H1 (cell line): ENCODE data around the gene PRR5. TPM values are rescaled to one million over a fixed set of nuclear protein-coding genes. Genes with fewer than 3 reads are reported as not detected.
A peak's percentile ranks its signal among the peaks of the same experiment; 100 is the strongest.

Source experiments
- CTCF ChIA-PET: fragments of 300-600 bp; sonication (Branson Sonifier 250); formaldehyde crosslinking; loops from one replicate; lab custom pipeline; 2021; ENCODE audit not compliant: partially characterized antibody; lab: Charles Lee
- POLR2A ChIA-PET: fragments of 300-600 bp; sonication (Branson Sonifier 250); formaldehyde crosslinking; loops from one replicate; lab custom pipeline; 2021; ENCODE audit warnings: inconsistent platforms; ENCODE audit not compliant: partially characterized antibody; lab: Charles Lee
- DNase-seq, 2 experiments: peaks; one replicate each; pipeline versions ENCODE4 v3.0.0 to v3.0.0-alpha.2; 2010 to 2022; ENCODE audit warnings: low spot score in 2 of 2, low read depth in 1 of 2, mixed read lengths in 1 of 2
- FAIRE-seq: peaks from 2 replicates; lab custom pipeline; 2011; peaks lifted over from hg19 to GRCh38; lab: Jason Lieb, UNC
- H2AFZ ChIP-seq: 2 replicates; pipeline ENCODE4 v1.8.1; 2012; ENCODE audit warnings: low read length, inconsistent platforms
- H2AK5ac ChIP-seq: 2 replicates; pipeline ENCODE4 v1.6.1; 2013; ENCODE audit warnings: low read depth, low read length
- H2BK120ac ChIP-seq: replicated peaks from 2 replicates; pipeline ENCODE3; 2013; ENCODE audit warnings: low read depth, low read length, inconsistent platforms
- H2BK12ac ChIP-seq: 2 replicates; pipeline ENCODE4 v1.6.1; 2013; ENCODE audit warnings: low read depth, low read length
- H2BK15ac ChIP-seq: 2 replicates; pipeline ENCODE4 v1.6.1; 2013; ENCODE audit warnings: low read length
- H2BK20ac ChIP-seq: 2 replicates; pipeline ENCODE4 v1.6.1; 2013; ENCODE audit warnings: low read length
- H2BK5ac ChIP-seq: 2 replicates; pipeline ENCODE4 v1.6.1; 2013; ENCODE audit warnings: low read depth, low read length
- H3K14ac ChIP-seq: 2 replicates; pipeline ENCODE4 v1.6.1; 2013; ENCODE audit warnings: inconsistent platforms; ENCODE audit not compliant: insufficient read length
- H3K18ac ChIP-seq: 2 replicates; pipeline ENCODE4 v1.6.1; 2013; ENCODE audit warnings: low read length; ENCODE audit errors: extremely low read depth
- H3K23ac ChIP-seq: 2 replicates; pipeline ENCODE4 v1.6.1; 2013; ENCODE audit warnings: inconsistent platforms; ENCODE audit not compliant: insufficient read length
- H3K23me2 ChIP-seq: 2 replicates; pipeline ENCODE4 v1.6.1; 2013; ENCODE audit warnings: low read depth, low read length
- H3K27ac ChIP-seq: 2 replicates; pipeline ENCODE4 v1.6.1; 2011; ENCODE audit warnings: low read depth, low read length, inconsistent platforms
- H3K27me3 ChIP-seq, 4 experiments: replicated peaks in 1 of 4; 1 replicate in 1 of 4; 2 replicates in 3 of 4; pipeline versions ENCODE4 v1.6.1 to v1.8.1; 2011 to 2013; ENCODE audit warnings: low read length in 3 of 4, mild to moderate bottlenecking in 3 of 4, inconsistent platforms in 2 of 4, mixed read lengths in 2 of 4, moderate library complexity in 1 of 4; ENCODE audit not compliant: control insufficient read depth in 3 of 4, insufficient read depth in 3 of 4; ENCODE audit errors: extremely low read depth in 1 of 4
- H3K36me3 ChIP-seq, 4 experiments: 2 replicates each; pipeline versions ENCODE4 v1.6.1 to v1.8.1; 2011 to 2013; ENCODE audit warnings: mild to moderate bottlenecking in 4 of 4, low read length in 3 of 4, moderate library complexity in 2 of 4, control low read depth in 1 of 4, inconsistent platforms in 1 of 4; ENCODE audit not compliant: insufficient read depth in 4 of 4, control insufficient read depth in 2 of 4
- H3K4ac ChIP-seq: replicated peaks from 2 replicates; pipeline ENCODE3; 2013; ENCODE audit warnings: low read length, low read depth, mixed read lengths, inconsistent platforms; ENCODE audit not compliant: insufficient read length
- H3K4me1 ChIP-seq, 4 experiments: replicated peaks in 1 of 4; 1 replicate in 1 of 4; 2 replicates in 3 of 4; pipeline versions ENCODE4 v1.6.1 to v1.8.1; 2011 to 2013; ENCODE audit warnings: low read length in 3 of 4, inconsistent platforms in 2 of 4, mixed read lengths in 1 of 4; ENCODE audit not compliant: insufficient read depth in 4 of 4, control insufficient read depth in 3 of 4
- H3K4me2 ChIP-seq, 2 experiments: 2 replicates each; pipeline versions ENCODE4 v1.6.1 to v1.8.1; 2011 to 2013; ENCODE audit warnings: low read depth in 2 of 2, low read length in 2 of 2, control low read depth in 1 of 2, inconsistent platforms in 1 of 2, mild to moderate bottlenecking in 1 of 2; ENCODE audit not compliant: insufficient read depth in 1 of 2
- H3K4me3 ChIP-seq, 4 experiments: fragments of 200-600, 300-600 bp in 1 of 4; sonication (generic), shearing (Covaris generic), sonication (Bioruptor Twin) in 1 of 4; 2 replicates each; pipeline versions ENCODE4 v1.5.1 to v1.8.1; 2011 to 2016; ENCODE audit warnings: low read length in 4 of 4, low read depth in 3 of 4, control low read depth in 2 of 4, inconsistent platforms in 2 of 4, mild to moderate bottlenecking in 2 of 4, mixed read lengths in 1 of 4, moderate library complexity in 1 of 4; ENCODE audit not compliant: insufficient read depth in 2 of 4; ENCODE audit errors: extremely low read depth in 1 of 4
- H3K56ac ChIP-seq: replicated peaks from 2 replicates; pipeline ENCODE3; 2013; ENCODE audit warnings: low read depth, mild to moderate bottlenecking, mixed read lengths, low read length, inconsistent platforms; ENCODE audit not compliant: insufficient read length
- H3K79me1 ChIP-seq: 2 replicates; pipeline ENCODE4 v1.6.1; 2013; ENCODE audit warnings: low read depth, low read length, control low read depth
- H3K79me2 ChIP-seq, 2 experiments: 2 replicates each; pipeline versions ENCODE4 v1.6.1 to v1.8.1; 2012 to 2013; ENCODE audit warnings: low read length in 2 of 2, mild to moderate bottlenecking in 2 of 2, inconsistent platforms in 1 of 2; ENCODE audit not compliant: insufficient read depth in 2 of 2, control insufficient read depth in 1 of 2
- H3K9ac ChIP-seq, 4 experiments: replicated peaks in 1 of 4; 1 replicate in 1 of 4; 2 replicates in 3 of 4; pipeline versions ENCODE4 v1.6.1 to v1.8.1; 2011 to 2013; ENCODE audit warnings: low read depth in 3 of 4, low read length in 3 of 4, control low read depth in 2 of 4, mild to moderate bottlenecking in 2 of 4, moderate library complexity in 2 of 4, inconsistent platforms in 1 of 4; ENCODE audit errors: extremely low read depth in 1 of 4
- H3K9me3 ChIP-seq, 2 experiments: 2 replicates each; pipeline versions ENCODE4 v1.6.1 to v1.8.1; 2012 to 2013; ENCODE audit warnings: mild to moderate bottlenecking in 2 of 2, moderate library complexity in 2 of 2, control low read depth in 1 of 2, inconsistent platforms in 1 of 2, low read depth in 1 of 2, low read length in 1 of 2, mixed read lengths in 1 of 2; ENCODE audit not compliant: insufficient read depth in 2 of 2
- H4K20me1 ChIP-seq, 2 experiments: replicated peaks in 1 of 2; 2 replicates each; pipeline versions ENCODE3 to v1.8.1; 2011 to 2013; ENCODE audit warnings: inconsistent platforms in 2 of 2, low read length in 2 of 2, mild to moderate bottlenecking in 1 of 2; ENCODE audit not compliant: insufficient read depth in 2 of 2, control insufficient read depth in 1 of 2
- H4K5ac ChIP-seq: 2 replicates; pipeline ENCODE4 v1.6.1; 2013; ENCODE audit warnings: low read length, low read depth, mixed read lengths, inconsistent platforms; ENCODE audit not compliant: insufficient read length
- H4K8ac ChIP-seq: 2 replicates; pipeline ENCODE4 v1.8.0; 2013; ENCODE audit warnings: mild to moderate bottlenecking, moderate library complexity, low read length, inconsistent platforms; ENCODE audit not compliant: insufficient read depth; ENCODE audit errors: extremely low read depth
- H4K91ac ChIP-seq: replicated peaks from 2 replicates; pipeline ENCODE3; 2013; ENCODE audit warnings: low read length, mixed read lengths, inconsistent platforms; ENCODE audit not compliant: insufficient read length
- CBX5 ChIP-seq: fragments of 300-800, 300-1000 bp; sonication (generic); IDR thresholded peaks from 2 replicates; pipeline ENCODE4 v1.7.1; 2016; ENCODE audit warnings: antibody characterized with exemption, low read length, low read depth
- MAFK ChIP-seq: IDR thresholded peaks from 2 replicates; pipeline ENCODE4 v1.6.1; 2012; ENCODE audit warnings: low read depth, mild to moderate bottlenecking, improper control_type of control experiment, low read length
- RAD21 ChIP-seq, 2 experiments: IDR thresholded peaks in 1 of 2; conservative IDR thresholded peaks in 1 of 2; 2 replicates each; pipeline ENCODE4 v1.6.1; 2011; ENCODE audit warnings: low read depth in 2 of 2, low read length in 2 of 2, improper control_type of control experiment in 1 of 2, inconsistent platforms in 1 of 2, mild to moderate bottlenecking in 1 of 2, moderate library complexity in 1 of 2
- SIRT6 ChIP-seq: IDR thresholded peaks from one replicate; pipeline ENCODE4 v1.7.1; 2012; ENCODE audit warnings: low read length, inconsistent platforms
- WGBS, 2 experiments: shearing (Covaris generic) in 1 of 2; methylation state at CpG; one replicate each; pipeline versions ENCODE4 v1.1.6 to v1.1.7; 2013 to 2015; ENCODE audit warnings: low lambda C conversion rate in 2 of 2, mixed read lengths in 2 of 2, inconsistent platforms in 1 of 2, low coverage in 1 of 2, missing lambda C conversion rate in 1 of 2; ENCODE audit not compliant: insufficient replicate concordance in 2 of 2, insufficient coverage in 1 of 2, insufficient read length in 1 of 2; ENCODE audit errors: extremely low coverage in 1 of 2, missing lambda C conversion rate in 1 of 2; 5-methylcytosine and 5-hydroxymethylcytosine counted together
- polyA plus RNA-seq, 7 experiments: library from polyadenylated mRNA; depleted of rRNA in 3 of 7; stranded (reverse) in 5 of 7; unstranded in 2 of 7; fragments of >200 nt in 5 of 7; fragments of 200-250 nt in 2 of 7; gene quantifications; 1 replicate in 5 of 7; 2 replicates in 1 of 7; 4 replicates in 1 of 7; pipeline versions ENCODE4 v1.2.1 to v1.2.3, GENCODE V29; 2011 to 2013; ENCODE audit warnings: missing spikeins in 2 of 7, mixed read lengths in 2 of 7
- total RNA-seq: library from RNA; stranded (reverse); fragmentation: NEBNext Ultra II Directional; extraction: Animal tissue kit (Norgen Biotek cat#: 25700); gene quantifications from 2 replicates; pipeline ENCODE4 v1.2.1, GENCODE V29; 2021
- TF ChIP-seq, protein P1 (sequence below): IDR thresholded peaks from 2 replicates; pipeline ENCODE4 v1.6.1; 2012; ENCODE audit warnings: inconsistent platforms

PRR5 gene
- total and polyA plus RNA-seq, 2 of the 8 experiments (the other 6 are each of a cell fraction or from before 2014, with no cell fraction given) = 16.5 to 25.7 TPM

DNA sequence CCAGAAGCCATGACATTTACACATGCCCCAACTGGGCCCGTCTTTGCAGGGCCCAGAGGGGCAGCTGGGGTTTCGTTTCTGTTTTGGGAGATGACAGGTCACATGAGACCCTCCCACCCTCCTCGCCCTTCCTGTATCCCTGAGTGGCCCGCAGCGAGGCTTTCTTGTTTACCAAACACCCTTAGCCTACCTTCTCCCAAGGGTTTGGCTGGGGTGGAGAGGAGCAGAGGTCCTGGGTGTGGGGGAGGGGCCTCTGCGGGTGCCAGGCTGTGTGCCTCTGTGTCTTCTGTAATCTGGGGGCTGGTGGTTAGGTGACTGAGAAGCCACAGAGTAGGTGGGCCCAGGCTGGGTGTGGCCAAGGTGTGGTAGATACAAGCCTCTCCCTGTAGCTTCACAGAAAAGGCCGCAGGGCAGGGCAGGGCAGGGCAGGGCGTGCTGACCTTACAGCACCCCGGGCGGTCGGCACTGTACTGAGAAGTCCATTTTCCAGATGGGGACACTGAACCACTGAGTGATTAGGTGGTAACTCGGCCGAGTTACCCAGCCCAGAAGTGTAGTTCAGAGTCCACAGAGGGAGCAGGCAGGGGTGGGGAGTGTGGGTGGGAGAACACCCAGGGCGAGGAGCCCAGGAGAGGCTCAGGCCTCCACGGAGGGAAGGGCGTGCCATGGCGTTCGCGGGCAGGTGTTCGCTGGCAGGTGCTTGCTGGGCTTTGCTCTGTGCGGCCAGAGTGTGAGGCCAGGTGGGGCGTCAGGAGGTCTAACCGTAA, 8.7 kb downstream of the PRR5 start:
- Histone ChIP-seq H4K5ac (no peak overlapping the region), H2BK5ac (no peak overlapping the region), H2AK5ac (no peak overlapping the region), H4K91ac (no peak overlapping the region), H3K27ac (no peak overlapping the region), H3K23me2 (no peaks in the 10 kb centered on the region), H3K4me1 (peaks cover 0 to 4% (median 0%) of the 10 kb centered on the region in 4 experiments; a peak in 3 of 7 replicates), H3K4me2 (no peak overlapping the region), H3K4me3 (no peak overlapping the region), H3K79me1 (no peaks in the 10 kb centered on the region; the same call in 1 of the 2 replicates), H2BK15ac (no peak overlapping the region), H3K23ac (no peak overlapping the region), H3K18ac (peak overlapping the region; percentile 24; the same call in 1 of the 2 replicates), H2BK12ac (no peak overlapping the region), H2BK120ac (no peak overlapping the region), H4K8ac (no peak overlapping the region; the same call in 1 of the 2 replicates), H3K56ac (no peak overlapping the region), H2BK20ac (no peak overlapping the region), H3K9me3 (no peaks in the 10 kb centered on the region), H3K9ac (no peak overlapping the region), H3K4ac (no peak overlapping the region), H3K14ac (no peak overlapping the region), H2AFZ (no peak overlapping the region), H3K27me3 (no peaks in the 10 kb centered on the region), H4K20me1 (peaks cover 4 to 8% of the 10 kb centered on the region in 2 experiments), H3K36me3 (no peaks in the 10 kb centered on the region), H3K79me2 (no peaks in the 10 kb centered on the region)
- TF ChIP-seq, protein P1, sequence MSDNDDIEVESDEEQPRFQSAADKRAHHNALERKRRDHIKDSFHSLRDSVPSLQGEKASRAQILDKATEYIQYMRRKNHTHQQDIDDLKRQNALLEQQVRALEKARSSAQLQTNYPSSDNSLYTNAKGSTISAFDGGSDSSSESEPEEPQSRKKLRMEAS = no peak
- TF ChIP-seq MAFK (no peak), RAD21 (IDR thresholded peaks at IDR 0.05 in 1 of 2, conservative IDR thresholded peaks at IDR 0.05 in 1 of 2; ENCODE audit: low read depth in 2 of 2, low read length in 2 of 2) (no peak), SIRT6 (no peak), CBX5 (no peak)
- ChIA-PET POLR2A (no interaction called here), CTCF (interaction anchor here (0.9 to 9.8 kb wide), 3 partner anchors 12 to 29 kb away, joined by 3 to 80 read pairs (median 3); no protein-coding TSS in a partner anchor)
- no peak for FAIRE-seq
- DNase-seq = no peak
- WGBS, 2 experiments = 86% methylated on average over 13 of the region's 23 CpGs; no CpG with 5 or more reads in 1 of the 2 experiments
